NCI-H446 treated with DMSO at 0.1 percent for 48 hours (cell line): ENCODE measurements around the gene GCGR.
A peak's percentile ranks its signal among the peaks of the same experiment; 100 is the strongest.
"Not testable (repeated sequence)": the region's sequence is repeated elsewhere in the genome, so short reads cannot be mapped to it uniquely, and the experiment has no call there.

Source experiments
- DNase-seq: peaks from one replicate; lab custom pipeline; 2025; lab: John Stamatoyannopoulos, UW

The GCGR gene

GRCh38 chr17:81832608-81833159 is 28.7 kb downstream of the GCGR start:
- no peak for DNase-seq

- peak; percentile 84 for DNase-seq
Measured at GRCh38 chr17:81833160-81833920, 29.4 kb downstream of the GCGR start, which contains the start of gene MCRIP1. Gene MCRIP1 (minus strand): TSS chr17:81833291. CDS start chr17:81824506, 8,785 bp downstream.

DNA sequence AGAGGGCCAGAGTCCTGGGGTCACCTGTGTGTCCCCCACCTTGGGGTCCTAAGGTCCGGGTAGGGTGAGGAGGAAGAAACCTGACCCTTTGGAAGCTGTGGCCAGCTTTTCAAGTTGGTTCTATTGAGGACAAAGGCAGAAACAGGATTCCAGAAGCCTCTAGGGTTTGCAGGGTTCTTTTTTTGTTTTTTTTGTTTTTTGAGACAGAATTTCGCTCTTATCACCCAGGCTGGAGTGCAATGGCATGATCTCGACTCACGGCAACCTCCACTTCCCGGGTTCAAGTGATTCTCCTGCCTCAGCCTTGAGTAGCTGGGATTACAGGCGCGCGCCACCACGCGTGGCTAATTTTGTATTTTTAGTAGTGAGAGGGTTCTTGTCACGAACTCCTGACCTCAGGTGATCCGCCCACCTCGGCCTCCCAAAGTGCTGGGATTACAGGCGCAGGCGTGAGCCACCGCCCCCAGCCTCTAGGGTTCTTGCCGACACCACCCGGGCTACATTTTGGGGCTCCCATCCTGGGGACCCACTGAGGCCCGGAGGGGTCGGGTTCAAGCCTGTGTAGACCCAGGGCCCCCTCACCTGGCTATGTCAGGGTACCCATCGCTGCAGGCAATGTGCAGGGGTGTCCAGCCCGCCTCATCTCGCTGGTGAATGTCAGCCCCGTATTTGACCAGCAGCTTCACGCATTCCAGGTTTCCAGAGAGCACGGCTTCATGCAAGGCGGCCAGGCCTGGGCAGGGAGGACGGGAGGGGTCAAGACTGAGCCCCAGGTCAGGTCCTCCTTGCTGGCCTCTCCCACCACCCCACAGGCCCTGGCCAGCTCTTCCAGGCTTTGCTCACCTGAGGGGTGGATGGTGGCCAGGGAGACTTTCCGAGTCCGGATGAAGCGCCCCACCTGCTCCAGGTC is 30.2 kb downstream of the GCGR start:
- DNase-seq = no peak

DNA sequence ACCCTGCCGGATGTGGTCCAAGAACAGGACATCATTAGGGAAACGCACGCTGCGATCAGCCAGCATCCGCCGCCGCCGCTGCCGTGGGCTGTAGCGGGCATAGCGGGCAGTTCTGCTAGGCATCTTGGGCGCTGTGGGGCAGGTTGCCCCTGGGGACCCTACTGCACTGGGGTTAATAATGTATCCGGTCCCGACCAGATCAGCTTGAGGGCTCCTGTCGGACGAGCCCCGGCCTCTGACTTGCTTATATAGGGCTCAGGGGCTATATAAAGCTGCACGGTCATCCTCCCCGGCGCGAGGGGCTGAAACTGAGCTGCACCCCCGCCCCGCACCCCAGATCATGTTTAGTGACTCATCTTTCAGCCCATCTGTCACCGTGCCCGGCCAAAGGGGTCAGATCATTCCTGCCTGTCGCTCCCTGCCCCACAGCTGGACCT is 30.9 kb downstream of the GCGR start, which contains the start of gene PPP1R27:
Gene PPP1R27, minus strand, starts transcription at position 220 of the 437 bp plus-strand sequence. Its CDS starts 97 bp downstream, at position 123.
- no peak for DNase-seq

DNA sequence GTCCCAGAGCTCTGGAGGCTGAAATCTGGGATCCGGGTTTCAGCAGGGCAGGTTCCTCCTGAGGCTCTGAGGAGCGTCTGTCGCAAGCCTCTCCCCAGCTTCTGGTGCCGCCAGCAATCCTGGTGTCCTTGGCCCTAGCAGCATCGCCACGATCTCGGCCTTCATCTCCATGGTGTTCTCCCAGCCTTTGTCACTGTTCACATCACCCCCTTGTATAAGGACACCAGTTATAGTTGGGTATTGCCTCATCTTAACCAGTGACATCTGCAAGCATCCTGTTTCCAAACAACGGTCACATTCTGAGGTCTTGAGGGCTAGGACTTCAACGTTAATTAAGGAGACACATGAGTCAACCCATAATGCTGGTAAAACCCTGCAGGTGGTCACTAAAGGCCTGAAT is 33.7 kb downstream of the GCGR start:
- DNase-seq = no peak

GRCh38 chr17:81838753-81839255 is 34.9 kb downstream of the GCGR start:
- DNase-seq = no peak

GRCh38 chr17:81839301-81839700 is 35.4 kb downstream of the GCGR start:
- no peak for DNase-seq

GRCh38 chr17:81840059-81840458 is 36.1 kb downstream of the GCGR start:
- not testable (repeated sequence) for DNase-seq

DNA sequence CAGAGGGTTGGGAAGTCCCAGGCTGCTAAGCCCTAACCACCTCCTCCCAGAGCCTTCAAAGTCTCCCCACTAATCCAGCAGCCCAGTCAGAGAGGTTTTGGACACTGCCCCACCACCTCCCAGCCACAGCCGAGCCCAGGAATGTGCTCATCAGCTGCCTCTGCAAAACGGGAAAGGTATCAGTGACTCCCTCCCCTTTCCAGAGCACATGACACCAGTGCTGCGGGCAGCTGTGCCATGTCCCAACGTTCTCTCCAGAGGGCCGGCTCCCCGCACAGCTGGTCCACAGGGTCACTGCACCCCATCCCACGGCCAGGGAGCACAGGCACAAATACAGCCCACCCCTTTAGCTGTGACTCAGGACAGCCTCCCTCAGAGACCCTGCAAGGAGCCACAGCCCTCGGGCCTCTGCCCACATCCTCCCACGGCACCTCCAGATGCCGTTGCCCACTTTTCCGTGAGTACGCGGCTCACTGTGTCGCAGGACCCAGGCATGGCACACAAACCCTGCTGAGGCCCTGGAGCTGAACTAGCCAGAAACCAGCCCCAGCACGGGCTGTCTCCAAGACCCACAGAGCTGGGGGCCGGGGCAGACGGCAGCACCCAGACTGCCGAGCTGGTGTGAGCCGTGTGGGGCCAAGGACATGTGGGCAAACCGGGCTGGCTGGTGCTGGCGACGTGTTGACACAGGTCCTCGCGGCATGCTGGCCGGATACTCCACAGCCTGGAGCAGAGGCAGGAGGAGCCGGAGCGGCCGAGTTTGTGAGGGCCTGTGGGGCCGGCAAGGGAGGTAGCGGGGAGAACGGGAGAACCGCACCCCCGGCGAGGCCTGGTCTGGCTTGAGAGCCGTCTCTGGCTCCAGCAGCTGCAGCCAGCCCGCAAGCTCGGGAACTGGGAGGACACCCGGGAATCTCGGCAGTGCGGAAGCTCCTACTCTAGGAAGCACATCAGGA is 37.2 kb downstream of the GCGR start:
- no peak for DNase-seq

DNA sequence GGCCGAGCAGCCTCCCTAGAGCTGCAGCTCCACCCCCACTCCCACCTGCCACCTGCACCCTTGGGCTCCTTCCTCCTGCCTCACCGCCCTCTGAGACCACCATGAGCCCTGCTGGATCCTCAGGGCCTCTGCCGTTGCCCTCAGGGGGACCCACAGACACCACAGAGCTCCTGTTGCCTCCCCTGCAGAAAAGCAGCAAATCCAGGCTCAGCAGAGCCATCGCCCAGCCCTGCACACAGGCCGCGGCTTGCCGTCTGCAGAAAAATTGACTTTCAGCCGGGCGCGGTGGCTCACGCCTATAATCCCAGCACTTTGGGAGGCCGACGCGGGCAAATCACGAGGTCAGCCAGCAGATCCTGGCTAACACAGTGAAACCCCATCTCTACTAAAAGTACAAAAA is 37.9 kb downstream of the GCGR start:
- no peak for DNase-seq

GRCh38 chr17:81842378-81842724 is 38.4 kb downstream of the GCGR start:
- no peak for DNase-seq

- DNase-seq = no peak
Measured at GRCh38 chr17:81842725-81843504, 39.0 kb downstream of the GCGR start.

DNA sequence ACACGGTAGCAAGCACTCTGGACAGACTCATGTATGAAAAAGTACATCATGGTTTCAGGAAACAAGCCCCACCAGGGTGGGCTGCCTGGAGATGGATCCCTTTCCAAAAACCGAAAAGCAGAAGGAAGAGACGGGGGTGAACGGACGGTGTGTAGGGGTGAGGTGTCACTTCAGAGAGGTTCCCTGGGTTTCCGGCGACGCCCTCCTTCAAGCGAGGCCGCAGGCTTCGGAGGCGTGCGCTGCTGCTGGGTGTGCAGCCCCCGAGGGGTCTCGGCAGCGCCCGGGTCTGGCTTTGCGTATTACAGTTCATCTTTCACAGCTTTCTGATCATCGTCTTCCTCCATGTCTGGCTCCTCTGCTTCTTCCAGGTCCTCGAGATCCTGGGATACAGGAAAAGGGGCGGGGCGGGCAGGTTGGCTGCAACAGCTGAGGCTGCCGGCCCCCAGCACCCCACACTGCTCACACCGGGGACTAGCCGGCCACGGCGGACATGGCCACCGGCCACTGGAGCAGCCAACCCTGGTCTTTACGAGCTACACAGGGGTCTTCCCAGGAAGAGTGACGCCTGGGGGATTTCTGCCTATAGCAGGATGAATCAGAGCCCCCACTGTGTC is 39.9 kb downstream of the GCGR start:
- DNase-seq = no peak

GRCh38 chr17:81844327-81844851 is 40.4 kb downstream of the GCGR start:
- no peak for DNase-seq

DNA sequence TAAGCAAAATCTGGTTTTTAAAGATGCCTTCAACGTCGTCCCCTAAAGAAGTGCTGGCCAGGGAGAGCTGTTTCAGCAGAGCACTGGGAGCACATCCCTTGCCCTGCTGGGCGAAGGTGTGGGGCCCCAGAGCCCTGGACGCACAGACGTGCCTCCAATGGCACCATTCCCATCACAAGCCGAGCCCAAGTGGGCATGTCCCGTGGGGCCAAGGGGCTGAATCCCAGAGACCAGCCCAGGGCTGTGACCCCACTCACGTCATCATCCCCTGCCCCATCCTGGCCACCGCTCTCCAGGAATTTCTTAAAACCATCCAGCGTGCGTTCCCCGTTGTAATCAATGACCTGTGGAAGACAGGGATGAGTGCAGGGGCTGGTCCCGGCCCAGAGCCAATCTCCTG is 40.9 kb downstream of the GCGR start:
- DNase-seq = no peak

- no peak for DNase-seq
Measured at GRCh38 chr17:81845361-81845760, 41.4 kb downstream of the GCGR start.

GRCh38 chr17:81845881-81846742 is 42.2 kb downstream of the GCGR start:
- DNase-seq = no peak

DNA sequence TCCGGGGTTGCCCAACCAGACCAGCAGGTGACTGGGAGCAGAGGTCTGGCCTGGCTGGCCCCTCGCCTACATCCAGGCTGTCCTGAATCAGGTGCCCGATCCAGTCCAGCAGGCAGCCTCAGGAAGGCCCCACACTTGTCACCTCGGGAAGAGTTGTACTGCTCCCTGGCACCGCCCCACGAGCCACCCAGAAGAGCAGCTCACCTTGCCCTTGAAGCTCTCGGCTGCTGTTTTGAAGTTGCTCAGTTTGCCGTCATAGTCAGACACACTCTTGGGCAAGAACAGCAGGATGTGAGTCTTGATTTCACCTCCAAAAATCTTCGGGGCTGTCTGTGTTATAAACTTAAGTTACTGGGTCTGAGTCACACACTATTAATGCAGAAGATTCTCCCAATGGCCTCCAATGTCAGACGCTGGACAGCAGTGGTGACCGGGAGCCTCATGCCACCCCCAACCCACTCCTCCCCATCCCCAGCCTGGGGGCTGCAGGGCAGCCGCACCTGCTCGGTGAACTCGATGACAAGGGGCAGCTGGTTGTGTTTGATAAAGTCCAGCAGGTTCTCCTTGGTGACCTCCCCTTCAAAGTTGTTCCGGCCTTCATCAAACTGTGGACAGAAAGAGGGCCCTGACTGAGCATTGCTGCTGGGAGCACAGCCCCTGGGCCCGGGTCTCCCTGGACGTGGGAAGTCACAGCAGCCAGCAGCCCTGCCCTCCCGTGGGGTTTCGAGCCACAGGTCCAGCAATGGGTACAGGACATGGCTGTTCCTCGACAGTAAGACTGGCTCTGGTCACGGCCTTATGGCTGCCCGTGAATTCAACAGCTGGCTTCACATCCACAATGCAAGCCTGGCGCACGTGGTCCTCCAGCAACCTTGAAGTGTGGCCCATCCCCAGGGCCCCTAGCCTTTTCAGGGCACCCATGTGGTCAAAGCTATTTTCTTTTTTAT is 43.1 kb downstream of the GCGR start:
- DNase-seq = no peak
